ENCODE data around the gene TPCN2. TPM values are rescaled to one million over a fixed set of nuclear protein-coding genes. Genes with fewer than 3 reads are reported as not detected.

Gene TPCN2
- polyA plus RNA-seq, 1 donor from 2014 or later: 14.2 TPM

DNA sequence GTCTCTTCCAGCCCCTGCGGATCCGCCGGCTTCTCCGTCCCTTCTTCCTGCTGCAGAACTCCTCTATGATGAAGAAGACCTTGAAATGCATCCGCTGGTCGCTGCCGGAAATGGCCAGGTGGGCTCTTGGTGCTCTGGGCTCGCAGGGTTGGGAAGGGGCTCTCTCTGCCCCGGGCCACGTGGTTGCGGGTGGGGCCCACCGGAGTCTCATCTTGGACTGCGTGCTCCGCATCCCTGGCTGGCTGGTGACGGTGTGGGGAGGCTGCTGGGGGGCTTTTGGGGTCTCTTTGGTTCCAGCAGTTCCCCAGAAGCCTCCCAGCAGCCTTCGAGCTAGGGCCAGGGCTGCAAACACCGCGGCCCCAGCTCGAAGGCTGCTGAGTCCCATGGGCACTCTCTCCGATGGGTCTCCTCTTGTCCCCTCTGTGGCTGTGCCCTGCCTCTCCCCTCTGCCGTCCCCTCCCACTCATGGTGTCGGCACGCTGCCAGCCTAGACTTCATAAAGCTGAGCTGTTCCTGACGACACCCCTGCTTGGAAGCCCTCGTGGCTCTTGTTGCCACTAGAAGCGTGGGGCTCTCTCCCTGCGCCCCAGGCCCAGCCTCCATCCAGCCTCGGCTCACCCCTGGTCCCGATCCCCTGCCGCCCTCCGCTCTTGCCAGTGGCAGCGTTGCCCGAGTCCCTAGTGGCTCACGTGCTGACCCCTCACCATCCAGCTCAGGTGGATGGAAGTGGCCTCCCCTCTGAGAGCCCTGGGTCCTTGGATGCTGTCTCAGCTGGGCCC is 14.3 kb downstream of the TPCN2 start:
- Histone ChIP-seq H3K9ac (ENCODE audit: low read length) (no peak overlapping the region), H3K9me2 (ENCODE audit: insufficient read depth, low read length) (no peaks in the 10 kb centered on the region), H2AFZ (ENCODE audit: low read depth, low read length) (no peak overlapping the region), H3F3A (ENCODE audit: insufficient read depth, low read length, poor library complexity, severe bottlenecking) (no peaks in the 10 kb centered on the region), H4K20me1 (ENCODE audit: insufficient read depth) (no peaks in the 10 kb centered on the region), H3K36me3 (ENCODE audit: insufficient read depth, low read length) (no peaks in the 10 kb centered on the region), H3K79me2 (replicated peaks; ENCODE audit: insufficient read depth, low read length) (no peaks in the 10 kb centered on the region), H3K27me3 (ENCODE audit: insufficient read depth, low read depth, low read length) (no peaks in the 10 kb centered on the region), H3K9me3 (ENCODE audit: low read length) (no peaks in the 10 kb centered on the region), H3K27ac (ENCODE audit: low read length) (no peak overlapping the region), H3K4me3 (ENCODE audit: low read length) (no peak overlapping the region), H3K4me2 (ENCODE audit: low read length) (no peak overlapping the region)
- TF ChIP-seq EZH2 (IDR thresholded peaks at IDR 0.05; ENCODE audit: borderline replicate concordance, insufficient read depth, low read length, poor library complexity, severe bottlenecking) (no peak), TAF1 (IDR thresholded peaks at IDR 0.05; ENCODE audit: low read depth) (no peak), SMC3 (conservative IDR thresholded peaks at IDR 0.05; ENCODE audit: poor library complexity) (no peak)

GRCh38 chr11:69063652-69064260 is 15.0 kb downstream of the TPCN2 start:
- Histone ChIP-seq H3K27ac (ENCODE audit: low read length) (no peak overlapping the region), H3K79me2 (replicated peaks; ENCODE audit: insufficient read depth, low read length) (no peaks in the 10 kb centered on the region), H3K4me2 (ENCODE audit: low read length) (no peak overlapping the region), H3K9me2 (ENCODE audit: insufficient read depth, low read length) (no peaks in the 10 kb centered on the region), H3F3A (ENCODE audit: insufficient read depth, low read length, poor library complexity, severe bottlenecking) (no peaks in the 10 kb centered on the region), H4K20me1 (ENCODE audit: insufficient read depth) (no peaks in the 10 kb centered on the region), H3K9ac (ENCODE audit: low read length) (no peak overlapping the region), H3K27me3 (ENCODE audit: insufficient read depth, low read depth, low read length) (no peaks in the 10 kb centered on the region), H3K4me3 (ENCODE audit: low read length) (no peak overlapping the region), H2AFZ (ENCODE audit: low read depth, low read length) (no peak overlapping the region), H3K36me3 (ENCODE audit: insufficient read depth, low read length) (no peaks in the 10 kb centered on the region), H3K9me3 (ENCODE audit: low read length) (no peaks in the 10 kb centered on the region)
- no peak for TF ChIP-seq CTCF (IDR thresholded peaks at IDR 0.05; ENCODE audit: poor library complexity, severe bottlenecking)
- TF ChIP-seq, protein P1, sequence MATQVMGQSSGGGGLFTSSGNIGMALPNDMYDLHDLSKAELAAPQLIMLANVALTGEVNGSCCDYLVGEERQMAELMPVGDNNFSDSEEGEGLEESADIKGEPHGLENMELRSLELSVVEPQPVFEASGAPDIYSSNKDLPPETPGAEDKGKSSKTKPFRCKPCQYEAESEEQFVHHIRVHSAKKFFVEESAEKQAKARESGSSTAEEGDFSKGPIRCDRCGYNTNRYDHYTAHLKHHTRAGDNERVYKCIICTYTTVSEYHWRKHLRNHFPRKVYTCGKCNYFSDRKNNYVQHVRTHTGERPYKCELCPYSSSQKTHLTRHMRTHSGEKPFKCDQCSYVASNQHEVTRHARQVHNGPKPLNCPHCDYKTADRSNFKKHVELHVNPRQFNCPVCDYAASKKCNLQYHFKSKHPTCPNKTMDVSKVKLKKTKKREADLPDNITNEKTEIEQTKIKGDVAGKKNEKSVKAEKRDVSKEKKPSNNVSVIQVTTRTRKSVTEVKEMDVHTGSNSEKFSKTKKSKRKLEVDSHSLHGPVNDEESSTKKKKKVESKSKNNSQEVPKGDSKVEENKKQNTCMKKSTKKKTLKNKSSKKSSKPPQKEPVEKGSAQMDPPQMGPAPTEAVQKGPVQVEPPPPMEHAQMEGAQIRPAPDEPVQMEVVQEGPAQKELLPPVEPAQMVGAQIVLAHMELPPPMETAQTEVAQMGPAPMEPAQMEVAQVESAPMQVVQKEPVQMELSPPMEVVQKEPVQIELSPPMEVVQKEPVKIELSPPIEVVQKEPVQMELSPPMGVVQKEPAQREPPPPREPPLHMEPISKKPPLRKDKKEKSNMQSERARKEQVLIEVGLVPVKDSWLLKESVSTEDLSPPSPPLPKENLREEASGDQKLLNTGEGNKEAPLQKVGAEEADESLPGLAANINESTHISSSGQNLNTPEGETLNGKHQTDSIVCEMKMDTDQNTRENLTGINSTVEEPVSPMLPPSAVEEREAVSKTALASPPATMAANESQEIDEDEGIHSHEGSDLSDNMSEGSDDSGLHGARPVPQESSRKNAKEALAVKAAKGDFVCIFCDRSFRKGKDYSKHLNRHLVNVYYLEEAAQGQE (IDR thresholded peaks at IDR 0.05; ENCODE audit: borderline replicate concordance): no peak
- TF ChIP-seq EP300 (conservative IDR thresholded peaks at IDR 0.05; ENCODE audit: poor library complexity, severe bottlenecking): no peak
- TF ChIP-seq SMC3 (conservative IDR thresholded peaks at IDR 0.05; ENCODE audit: poor library complexity): no peak
- no peak for TF ChIP-seq EZH2 (IDR thresholded peaks at IDR 0.05; ENCODE audit: borderline replicate concordance, insufficient read depth, low read length, poor library complexity, severe bottlenecking)
- TF ChIP-seq RAD21 (conservative IDR thresholded peaks at IDR 0.05): no peak
- no peak for TF ChIP-seq POLR2AphosphoS5 (IDR thresholded peaks at IDR 0.05)
- no peak for TF ChIP-seq MXI1 (conservative IDR thresholded peaks at IDR 0.05; ENCODE audit: poor library complexity, severe bottlenecking)
- no peak for TF ChIP-seq TAF1 (IDR thresholded peaks at IDR 0.05; ENCODE audit: low read depth)

All from neural cell (in vitro differentiated cells).